ENCODE measurements around the gene TMCO4. TPM values are rescaled to one million over a fixed set of nuclear protein-coding genes. Genes with fewer than 3 reads are reported as not detected.

The TMCO4 gene
- total RNA-seq, 2 experiments from 2014 or later: 1.2 to 8.1 TPM

GRCh38 chr1:19684677-19685076, 115.0 kb downstream of the TMCO4 start:
- TF ChIP-seq CTCF (conservative IDR thresholded peaks at IDR 0.05; ENCODE audit: low read length) (no peak), EZH2phosphoT487 (IDR thresholded peaks at IDR 0.05; ENCODE audit: borderline replicate concordance, low read depth, low read length) (no peak)
- Histone ChIP-seq H3K4me1 (ENCODE audit: insufficient read depth, low read length, poor library complexity, severe bottlenecking) (no peaks in the 10 kb centered on the region), H3K36me3 (ENCODE audit: insufficient read depth, low read length) (no peaks in the 10 kb centered on the region), H2AFZ (ENCODE audit: low read length) (no peak overlapping the region), H3K9me2 (ENCODE audit: insufficient read depth, low read length) (no peaks in the 10 kb centered on the region), H3K9me3 (ENCODE audit: low read length) (no peaks in the 10 kb centered on the region), H3K4me2 (ENCODE audit: low read length) (no peak overlapping the region), H3K4me3 (ENCODE audit: low read depth, low read length, poor library complexity, severe bottlenecking) (no peak overlapping the region), H3K79me2 (ENCODE audit: insufficient read depth, low read depth, low read length) (no peaks in the 10 kb centered on the region), H4K20me1 (ENCODE audit: insufficient read depth, low read length) (no peaks in the 10 kb centered on the region), H3K27ac (ENCODE audit: low read depth, low read length, poor library complexity, severe bottlenecking) (no peak overlapping the region)
- CTCF ChIA-PET (ENCODE audit: unreplicated experiment): no interaction called here
- POLR2A ChIA-PET: no interaction called here
- DNase-seq (ENCODE audit: low spot score): no peak
- intact Hi-C loops (cut with micrococcal nuclease; ENCODE audit: unreplicated experiment): no loop called here
- no TSS peak for BruUV-seq (replicated peaks)

DNA sequence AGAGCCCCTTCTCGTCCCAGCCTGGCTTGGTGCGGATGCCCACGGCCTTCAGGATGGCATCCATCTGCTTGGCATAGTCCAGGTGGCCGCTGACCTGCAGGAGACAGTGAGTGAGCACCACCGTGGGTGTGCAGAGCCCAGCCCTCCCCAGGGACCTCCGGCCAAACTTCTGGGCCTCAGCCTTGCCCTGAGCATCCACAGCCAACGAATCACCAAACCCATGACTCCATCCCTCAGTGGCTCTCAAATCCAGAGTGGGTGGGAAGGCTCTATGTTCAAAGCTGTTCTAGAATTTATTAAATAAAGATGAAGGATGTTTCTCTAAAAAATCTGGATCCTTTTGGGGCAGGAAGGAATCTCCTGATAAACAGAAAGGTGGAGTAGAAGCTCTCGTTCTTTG, 116.4 kb downstream of the TMCO4 start:
- H4K20me1 ChIP-seq (ENCODE audit: insufficient read depth, low read length): no peaks in the 10 kb centered on the region
- no peaks in the 10 kb centered on the region for H3K79me2 ChIP-seq (ENCODE audit: insufficient read depth, low read depth, low read length)
- no peak for DNase-seq (ENCODE audit: low spot score)
- H3K4me1 ChIP-seq (ENCODE audit: insufficient read depth, low read length, poor library complexity, severe bottlenecking): no peaks in the 10 kb centered on the region
- CTCF ChIA-PET (ENCODE audit: unreplicated experiment): interaction anchor here (0.6 kb wide), 1 partner anchor 342 kb away, joined by 4 read pairs; no protein-coding TSS in a partner anchor
- H3K9me3 ChIP-seq (ENCODE audit: low read length): no peaks in the 10 kb centered on the region
- TF ChIP-seq EZH2phosphoT487 (IDR thresholded peaks at IDR 0.05; ENCODE audit: borderline replicate concordance, low read depth, low read length) (no peak), CTCF (conservative IDR thresholded peaks at IDR 0.05; ENCODE audit: low read length) (no peak)
- POLR2A ChIA-PET: interaction anchor here (0.7 kb wide), 1 partner anchor 207 kb away, joined by 10 read pairs; no protein-coding TSS in a partner anchor
- no peak overlapping the region for H3K4me2 ChIP-seq (ENCODE audit: low read length)
- BruUV-seq (replicated peaks): no TSS peak
- no peak overlapping the region for H3K27ac ChIP-seq (ENCODE audit: low read depth, low read length, poor library complexity, severe bottlenecking)
- intact Hi-C loops (cut with micrococcal nuclease; ENCODE audit: unreplicated experiment): no loop called here
- no peak overlapping the region for H3K4me3 ChIP-seq (ENCODE audit: low read depth, low read length, poor library complexity, severe bottlenecking)
- no peaks in the 10 kb centered on the region for H3K36me3 ChIP-seq (ENCODE audit: insufficient read depth, low read length)
- no peaks in the 10 kb centered on the region for H3K9me2 ChIP-seq (ENCODE audit: insufficient read depth, low read length)
- H2AFZ ChIP-seq (ENCODE audit: low read length): no peak overlapping the region

GRCh38 chr1:19682901-19683300, 116.8 kb downstream of the TMCO4 start:
- CTCF ChIA-PET (ENCODE audit: unreplicated experiment): no interaction called here

More at GRCh38 chr1:19682901-19683300, 116.8 kb downstream of the TMCO4 start:
- no peaks in the 10 kb centered on the region for H4K20me1 ChIP-seq (ENCODE audit: insufficient read depth, low read length)
- no peaks in the 10 kb centered on the region for H3K36me3 ChIP-seq (ENCODE audit: insufficient read depth, low read length)
- H3K4me1 ChIP-seq (ENCODE audit: insufficient read depth, low read length, poor library complexity, severe bottlenecking): no peaks in the 10 kb centered on the region
- no peak overlapping the region for H3K4me3 ChIP-seq (ENCODE audit: low read depth, low read length, poor library complexity, severe bottlenecking)
- no peaks in the 10 kb centered on the region for H3K79me2 ChIP-seq (ENCODE audit: insufficient read depth, low read depth, low read length)
- POLR2A ChIA-PET: interaction anchor here (0.7 kb wide), 1 partner anchor 207 kb away, joined by 10 read pairs; no protein-coding TSS in a partner anchor
- no peaks in the 10 kb centered on the region for H3K9me3 ChIP-seq (ENCODE audit: low read length)
- intact Hi-C loops (cut with micrococcal nuclease; ENCODE audit: unreplicated experiment): no loop called here
- no peak overlapping the region for H3K27ac ChIP-seq (ENCODE audit: low read depth, low read length, poor library complexity, severe bottlenecking)
- no peak overlapping the region for H3K4me2 ChIP-seq (ENCODE audit: low read length)
- DNase-seq (ENCODE audit: low spot score): no peak
- TF ChIP-seq EZH2phosphoT487 (IDR thresholded peaks at IDR 0.05; ENCODE audit: borderline replicate concordance, low read depth, low read length): no peak
- no peak for TF ChIP-seq CTCF (conservative IDR thresholded peaks at IDR 0.05; ENCODE audit: low read length)
- BruUV-seq (replicated peaks): no TSS peak
- no peaks in the 10 kb centered on the region for H3K9me2 ChIP-seq (ENCODE audit: insufficient read depth, low read length)
- no peak overlapping the region for H2AFZ ChIP-seq (ENCODE audit: low read length)
